CD4-positive, alpha-beta T cell (primary cell): Measurements from ENCODE around the gene DPM1. TPM values are rescaled to one million over a fixed set of nuclear protein-coding genes. Genes with fewer than 3 reads are reported as not detected.

Source experiments
- ATAC-seq: fragments of 200-7000 bp; cut with Tn5 transposase; one replicate; pipeline ENCODE4 v1.10.0; 2022; ENCODE audit warnings: mild to moderate bottlenecking; ENCODE audit not compliant: poor library complexity
- CTCF ChIA-PET: fragments of 350-600 bp; sonication (Branson Sonifier 250); formaldehyde crosslinking; loops from one replicate; lab custom pipeline; 2021; ENCODE audit warnings: antibody characterized with exemption, inconsistent platforms; lab: Charles Lee
- POLR2A ChIA-PET: fragments of 350-600 bp; sonication (Branson Sonifier 250); formaldehyde crosslinking; loops from one replicate; lab custom pipeline; 2021; ENCODE audit warnings: antibody characterized with exemption, inconsistent platforms; lab: Charles Lee
- DNase-seq, 14 experiments: peaks; one replicate each; pipeline ENCODE4 v3.0.0-alpha.2; 2013 to 2020; ENCODE audit warnings: mixed read lengths in 2 of 14
- H3K27ac ChIP-seq, 2 donors: one replicate each; pipeline versions ENCODE4 v1.5.1 to v1.7.0; 2013; ENCODE audit warnings: low read length in 2 of 2, low read depth in 1 of 2, mild to moderate bottlenecking in 1 of 2
- H3K27me3 ChIP-seq, 2 experiments: 1 replicate in 1 of 2; 2 replicates in 1 of 2; pipeline versions ENCODE4 v1.6.1 to v1.7.0; 2013; ENCODE audit warnings: low read length in 2 of 2, control low read depth in 1 of 2, mild to moderate bottlenecking in 1 of 2, moderate library complexity in 1 of 2; ENCODE audit not compliant: insufficient read depth in 2 of 2, control insufficient read depth in 1 of 2
- H3K36me3 ChIP-seq: one replicate; pipeline ENCODE4 v1.6.1; 2013; ENCODE audit warnings: low read length, control low read depth; ENCODE audit not compliant: insufficient read depth
- H3K4me1 ChIP-seq: one replicate; pipeline ENCODE4 v1.6.1; 2013; ENCODE audit warnings: low read length, control low read depth; ENCODE audit not compliant: insufficient read depth
- H3K4me3 ChIP-seq: one replicate; pipeline ENCODE4 v1.5.1; 2013; ENCODE audit warnings: mild to moderate bottlenecking, low read length, moderate library complexity
- H3K9me3 ChIP-seq, 2 experiments: 1 replicate in 1 of 2; 2 replicates in 1 of 2; pipeline versions ENCODE4 v1.6.1 to v1.7.0; 2013; ENCODE audit warnings: low read length in 2 of 2, mild to moderate bottlenecking in 2 of 2, control low read depth in 1 of 2, moderate library complexity in 1 of 2; ENCODE audit not compliant: control insufficient read depth in 1 of 2, insufficient read depth in 1 of 2
- H3K27ac Mint-ChIP-seq: one replicate; pipeline ENCODE4 v1.8.0; 2020; ENCODE audit warnings: mixed read lengths
- H3K27me3 Mint-ChIP-seq: one replicate; pipeline ENCODE4 v1.8.0; 2021; ENCODE audit warnings: mixed read lengths
- H3K36me3 Mint-ChIP-seq: one replicate; pipeline ENCODE4 v1.8.0; 2021; ENCODE audit warnings: low read depth, mixed read lengths
- H3K4me1 Mint-ChIP-seq: one replicate; pipeline ENCODE4 v1.8.0; 2021; ENCODE audit warnings: low read depth, mixed read lengths
- H3K4me3 Mint-ChIP-seq: one replicate; pipeline ENCODE4 v1.8.0; 2020; ENCODE audit warnings: mild to moderate bottlenecking, mixed read lengths
- H3K9me3 Mint-ChIP-seq: one replicate; pipeline ENCODE4 v1.8.0; 2020; ENCODE audit warnings: mixed read lengths
- CTCF ChIP-seq: fragments of 200-600 bp; IDR thresholded peaks from one replicate; pipeline ENCODE4 v1.8.0; 2022; ENCODE audit warnings: antibody characterized with exemption, mild to moderate bottlenecking
- intact Hi-C, 2 experiments: fragments of 100-400 bp; cut with DNase I in 1 of 2; cut with micrococcal nuclease in 1 of 2; formaldehyde crosslinking; loops; one replicate each; pipeline versions ENCODE4 v1.15.1 to v1.9.0; 2023 to 2025; cut with DNase I, micrococcal nuclease
- total RNA-seq, 174 experiments: library from RNA in 2 of 174; stranded (reverse) in 2 of 174; gene quantifications; one replicate each; pipeline ENCODE4 v1.2.3 and lab custom pipeline; 2021 to 2026

The DPM1 gene
- total RNA-seq, 2 experiments from 2014 or later = 44.5 to 46.5 TPM

- no peaks in the 10 kb centered on the region for H3K9me3 ChIP-seq
- H3K4me3 ChIP-seq = no peak overlapping the region
- Mint-ChIP-seq H3K36me3 (peaks cover 49% of the 10 kb centered on the region), H3K27ac (peak overlapping the region; percentile 78), H3K9me3 (no peaks in the 10 kb centered on the region), H3K27me3 (no peaks in the 10 kb centered on the region), H3K4me1 (peaks cover 94% of the 10 kb centered on the region), H3K4me3 (no peak overlapping the region)
- ChIA-PET CTCF (interaction anchor here (3.5 kb wide), 1 partner anchor 11 kb away, joined by 31 read pairs; no protein-coding TSS in a partner anchor), POLR2A (interaction anchor here (0.5 to 1.1 kb wide), 2 partner anchors 10 to 23 kb away, joined by 3 to 4 read pairs; no protein-coding TSS in a partner anchor)
- intact Hi-C loops = no loop called here
- ATAC-seq (no peak), DNase-seq (no peak)
- no peak for TF ChIP-seq CTCF
- H3K4me1 ChIP-seq = peaks cover 45% of the 10 kb centered on the region
- peaks cover 17% of the 10 kb centered on the region for H3K36me3 ChIP-seq
- H3K27ac ChIP-seq = no peak overlapping the region
- no peaks in the 10 kb centered on the region for H3K27me3 ChIP-seq
Observed at GRCh38 chr20:50918403-50918802, 39.9 kb downstream of the DPM1 start.

- no peak for TF ChIP-seq CTCF
- ATAC-seq (no peak), DNase-seq (no peak)
- no peaks in the 10 kb centered on the region for H3K27me3 ChIP-seq
- POLR2A ChIA-PET = interaction anchor here (1.3 to 4.1 kb wide), 2 partner anchors 13 to 122 kb away, joined by 3 to 18 read pairs; partner anchors contain the start of gene ADNP
- peaks cover 90% of the 10 kb centered on the region for H3K4me1 Mint-ChIP-seq
- peaks cover 41% of the 10 kb centered on the region for H3K36me3 Mint-ChIP-seq
- no peak overlapping the region for H3K27ac ChIP-seq
- H3K27ac Mint-ChIP-seq = peak overlapping the region; percentile 78
- no peaks in the 10 kb centered on the region for H3K9me3 Mint-ChIP-seq
- H3K4me1 ChIP-seq = peaks cover 34% of the 10 kb centered on the region
- CTCF ChIA-PET = interaction anchor here (1.3 to 2.0 kb wide), 4 partner anchors 9 to 98 kb away, joined by 3 to 12 read pairs (median 6); partner anchors contain the start of gene ADNP
- intact Hi-C loops = no loop called here
- H3K4me3 ChIP-seq = no peak overlapping the region
- H3K4me3 Mint-ChIP-seq = peak overlapping the region; percentile 62
- no peaks in the 10 kb centered on the region for H3K27me3 Mint-ChIP-seq
- no peaks in the 10 kb centered on the region for H3K9me3 ChIP-seq
- peaks cover 9% of the 10 kb centered on the region for H3K36me3 ChIP-seq
Observed at GRCh38 chr20:50916934-50917333, 41.4 kb downstream of the DPM1 start.

GRCh38 chr20:50916257-50916656 lies 42.1 kb downstream of the DPM1 start:
- Mint-ChIP-seq H3K36me3 (peaks cover 46% of the 10 kb centered on the region), H3K27ac (peak overlapping the region; percentile 78), H3K27me3 (no peaks in the 10 kb centered on the region), H3K9me3 (no peaks in the 10 kb centered on the region), H3K4me3 (no peak overlapping the region), H3K4me1 (peaks cover 90% of the 10 kb centered on the region)
- POLR2A ChIA-PET = interaction anchor here (1.3 to 4.1 kb wide), 2 partner anchors 14 to 122 kb away, joined by 3 to 18 read pairs; partner anchors contain the start of gene ADNP
- DNase-seq (no peak), ATAC-seq (no peak)
- Histone ChIP-seq H3K27ac (no peak overlapping the region), H3K9me3 (no peaks in the 10 kb centered on the region), H3K27me3 (no peaks in the 10 kb centered on the region), H3K4me1 (peaks cover 31% of the 10 kb centered on the region), H3K36me3 (peaks cover 9% of the 10 kb centered on the region), H3K4me3 (no peak overlapping the region)
- CTCF ChIA-PET = interaction anchor here (1.3 to 2.0 kb wide), 5 partner anchors 10 to 122 kb away, joined by 3 to 12 read pairs (median 7); partner anchors contain the start of genes ADNP and BCAS4
- no peak for TF ChIP-seq CTCF
- intact Hi-C loops = no loop called here
